GM21723 (cell line): ENCODE measurements around the gene CLNK.

ENCODE experiments used
- ATAC-seq: cut with Tn5 transposase; IDR thresholded peaks from one replicate; pipeline ENCODE4 v1.9.1; 2021; ENCODE audit warnings: mild to moderate bottlenecking, moderate library complexity; ENCODE audit not compliant: unreplicated experiment

Gene CLNK

GRCh38 chr4:10526429-10527222 is 157.9 kb downstream of the CLNK start:
- no peak for ATAC-seq

- no peak for ATAC-seq
Measured at GRCh38 chr4:10524196-10524833, 160.3 kb downstream of the CLNK start.

GRCh38 chr4:10521424-10521823 is 163.1 kb downstream of the CLNK start:
- ATAC-seq = no peak

- no peak for ATAC-seq
Measured at GRCh38 chr4:10509733-10510132, 174.8 kb downstream of the CLNK start.

- no peak for ATAC-seq
Measured at GRCh38 chr4:10506077-10506476, 178.5 kb downstream of the CLNK start.

- ATAC-seq = no peak
Measured at GRCh38 chr4:10504570-10505179, 179.9 kb downstream of the CLNK start.

GRCh38 chr4:10502717-10503116 is 181.9 kb downstream of the CLNK start:
- ATAC-seq = no peak

- no peak for ATAC-seq
Measured at GRCh38 chr4:10500776-10501175, 183.8 kb downstream of the CLNK start.

GRCh38 chr4:10496200-10496599 is 188.4 kb downstream of the CLNK start:
- ATAC-seq = no peak

- ATAC-seq = no peak
Measured at GRCh38 chr4:10495651-10496050, 188.9 kb downstream of the CLNK start.

GRCh38 chr4:10492464-10492863 is 192.1 kb downstream of the CLNK start:
- ATAC-seq = no peak

- no peak for ATAC-seq
Measured at GRCh38 chr4:10491401-10491800, 193.2 kb downstream of the CLNK start.

- ATAC-seq = no peak
Measured at GRCh38 chr4:10490996-10491395, 193.6 kb downstream of the CLNK start.

- no peak for ATAC-seq
Measured at GRCh38 chr4:10482913-10483312, 201.7 kb downstream of the CLNK start.

- ATAC-seq = no peak
Measured at GRCh38 chr4:10480616-10481015, 204.0 kb downstream of the CLNK start.

GRCh38 chr4:10478621-10479020 is 205.9 kb downstream of the CLNK start:
- ATAC-seq = no peak

- ATAC-seq = no peak
Measured at GRCh38 chr4:10470505-10470904, 214.1 kb downstream of the CLNK start.

GRCh38 chr4:10466161-10466560 is 218.4 kb downstream of the CLNK start:
- ATAC-seq = no peak

GRCh38 chr4:10462876-10463275 is 221.7 kb downstream of the CLNK start:
- ATAC-seq = no peak

GRCh38 chr4:10461850-10462400 is 222.6 kb downstream of the CLNK start:
- no peak for ATAC-seq

- peak; percentile 62 for ATAC-seq
Measured at GRCh38 chr4:10461091-10461849, 223.3 kb downstream of the CLNK start.
